Calu3 (cell line): Measurements from ENCODE around the gene YARS1. TPM values are rescaled to one million over a fixed set of nuclear protein-coding genes. Genes with fewer than 3 reads are reported as not detected.
"Not testable (repeated sequence)": the region's sequence is repeated elsewhere in the genome, so short reads cannot be mapped to it uniquely, and the experiment has no call there.

ENCODE experiments used
- BruUV-seq: library from RNA; stranded (reverse); fragments of 400-500 nt; replicated peaks from 2 replicates; lab custom pipeline; 2021; lab: Mats Ljungman, UMichigan
- CTCF ChIA-PET: fragments of 300-600 bp; sonication (Branson Sonifier 250); formaldehyde crosslinking; loops from one replicate; lab custom pipeline; 2022; ENCODE audit warnings: antibody characterized with exemption; lab: Charles Lee
- DNase-seq: peaks from one replicate; pipeline ENCODE4 v3.0.0; 2022
- H3K27ac Mint-ChIP-seq: one replicate; pipeline ENCODE4 v1.8.0; 2022; ENCODE audit warnings: mixed read lengths; ENCODE audit not compliant: unreplicated experiment
- H3K27me3 Mint-ChIP-seq: one replicate; pipeline ENCODE4 v1.8.0; 2022; ENCODE audit warnings: mixed read lengths; ENCODE audit not compliant: unreplicated experiment
- H3K36me3 Mint-ChIP-seq: one replicate; pipeline ENCODE4 v1.8.0; 2022; ENCODE audit warnings: mild to moderate bottlenecking, moderate library complexity, mixed read lengths; ENCODE audit not compliant: insufficient read depth, unreplicated experiment
- H3K4me1 Mint-ChIP-seq: one replicate; pipeline ENCODE4 v1.8.0; 2022; ENCODE audit warnings: mild to moderate bottlenecking, low read depth, mixed read lengths; ENCODE audit not compliant: unreplicated experiment
- H3K4me3 Mint-ChIP-seq: one replicate; pipeline ENCODE4 v1.8.0; 2022; ENCODE audit warnings: mild to moderate bottlenecking, low read depth, moderate library complexity, mixed read lengths; ENCODE audit not compliant: unreplicated experiment
- H3K9me3 Mint-ChIP-seq: one replicate; pipeline ENCODE4 v1.8.0; 2022; ENCODE audit warnings: low read depth, mixed read lengths; ENCODE audit not compliant: unreplicated experiment
- intact Hi-C: fragments of 100-400 bp; cut with micrococcal nuclease; formaldehyde crosslinking; loops from one replicate; pipeline ENCODE4 v1.10.0; 2022; ENCODE audit not compliant: unreplicated experiment
- total RNA-seq: library from RNA; stranded (reverse); gene quantifications from 2 replicates; pipeline ENCODE4 v1.2.3, GENCODE V29; 2022
- TF ChIP-seq, protein P1 (sequence below): fragments of 200-600 bp; IDR thresholded peaks from one replicate; pipeline ENCODE4 v1.8.0; 2022; ENCODE audit warnings: antibody characterized with exemption; ENCODE audit not compliant: unreplicated experiment

YARS1 gene
- total RNA-seq, 1 experiment from 2014 or later, result 188 TPM

DNA sequence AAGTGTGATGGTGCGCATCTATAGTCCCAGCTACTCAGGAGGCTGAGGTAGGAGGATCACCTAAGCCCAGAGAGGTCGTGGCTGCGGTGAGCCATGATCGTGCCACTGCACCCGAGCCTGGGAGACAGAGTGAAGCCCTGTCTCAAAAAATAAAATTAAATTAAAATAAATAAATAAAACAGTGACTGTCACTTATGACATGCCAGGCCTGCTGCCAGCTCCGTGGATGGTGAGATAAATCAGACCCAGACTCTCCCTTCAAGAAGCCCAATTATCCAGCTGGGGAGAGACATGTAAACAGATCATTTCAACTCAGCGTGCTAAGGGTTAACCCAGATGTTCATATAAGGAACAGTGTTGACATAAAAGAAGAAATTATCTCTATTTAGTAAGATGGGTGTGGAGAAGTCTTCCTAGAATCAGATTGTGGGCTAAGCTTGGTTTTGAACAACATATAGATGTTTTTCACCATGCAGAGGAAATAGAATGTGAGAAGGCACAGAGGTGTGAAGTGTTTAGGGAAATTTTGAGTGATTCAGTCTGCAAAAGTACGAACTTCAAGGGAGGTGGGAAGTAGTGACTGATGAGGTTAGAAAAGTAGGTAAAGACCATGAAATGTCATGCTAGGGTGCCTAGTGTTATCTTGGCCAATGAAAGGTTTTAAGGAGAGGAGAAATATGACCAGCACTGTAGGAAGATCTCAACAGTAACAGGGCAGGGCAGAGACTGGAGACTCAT, 18.3 kb downstream of the YARS1 start:
- DNase-seq, result no peak
- Mint-ChIP-seq H3K4me1 (no peaks in the 10 kb centered on the region), H3K27me3 (no peaks in the 10 kb centered on the region), H3K36me3 (peaks cover 77% of the 10 kb centered on the region), H3K27ac (no peak overlapping the region), H3K4me3 (no peak overlapping the region), H3K9me3 (no peaks in the 10 kb centered on the region)
- BruUV-seq, result no TSS peak
- CTCF ChIA-PET, result no interaction called here
- intact Hi-C loops, result no loop called here
- TF ChIP-seq, protein P1, sequence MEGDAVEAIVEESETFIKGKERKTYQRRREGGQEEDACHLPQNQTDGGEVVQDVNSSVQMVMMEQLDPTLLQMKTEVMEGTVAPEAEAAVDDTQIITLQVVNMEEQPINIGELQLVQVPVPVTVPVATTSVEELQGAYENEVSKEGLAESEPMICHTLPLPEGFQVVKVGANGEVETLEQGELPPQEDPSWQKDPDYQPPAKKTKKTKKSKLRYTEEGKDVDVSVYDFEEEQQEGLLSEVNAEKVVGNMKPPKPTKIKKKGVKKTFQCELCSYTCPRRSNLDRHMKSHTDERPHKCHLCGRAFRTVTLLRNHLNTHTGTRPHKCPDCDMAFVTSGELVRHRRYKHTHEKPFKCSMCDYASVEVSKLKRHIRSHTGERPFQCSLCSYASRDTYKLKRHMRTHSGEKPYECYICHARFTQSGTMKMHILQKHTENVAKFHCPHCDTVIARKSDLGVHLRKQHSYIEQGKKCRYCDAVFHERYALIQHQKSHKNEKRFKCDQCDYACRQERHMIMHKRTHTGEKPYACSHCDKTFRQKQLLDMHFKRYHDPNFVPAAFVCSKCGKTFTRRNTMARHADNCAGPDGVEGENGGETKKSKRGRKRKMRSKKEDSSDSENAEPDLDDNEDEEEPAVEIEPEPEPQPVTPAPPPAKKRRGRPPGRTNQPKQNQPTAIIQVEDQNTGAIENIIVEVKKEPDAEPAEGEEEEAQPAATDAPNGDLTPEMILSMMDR, result no peak

DNA sequence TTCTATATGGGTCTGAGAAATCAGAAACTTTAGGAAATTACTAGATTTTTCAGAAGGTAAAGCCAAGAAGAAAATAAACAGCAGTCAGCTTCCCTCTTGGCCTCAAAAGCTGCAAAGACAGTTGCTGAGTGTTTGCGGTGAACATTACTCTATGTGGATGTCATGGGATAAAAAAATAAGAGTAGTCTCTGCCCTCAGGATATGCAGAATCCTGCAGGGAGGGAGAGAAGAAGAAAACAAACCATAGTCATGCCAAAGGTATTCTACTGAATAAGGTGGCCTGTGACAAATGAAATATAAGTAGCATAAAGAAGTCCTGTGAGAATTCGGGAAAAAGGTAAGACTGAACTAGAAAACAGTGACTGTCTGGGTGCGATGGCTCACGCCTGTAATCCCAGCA, 19.0 kb downstream of the YARS1 start:
- intact Hi-C loops, result no loop called here
- H3K27ac Mint-ChIP-seq, result no peak overlapping the region
- H3K4me1 Mint-ChIP-seq, result no peaks in the 10 kb centered on the region
- TF ChIP-seq, protein P1, result no peak
- CTCF ChIA-PET, result no interaction called here
- no peak overlapping the region for H3K4me3 Mint-ChIP-seq
- no peaks in the 10 kb centered on the region for H3K9me3 Mint-ChIP-seq
- no peaks in the 10 kb centered on the region for H3K27me3 Mint-ChIP-seq
- BruUV-seq, result no TSS peak
- peaks cover 78% of the 10 kb centered on the region for H3K36me3 Mint-ChIP-seq
- no peak for DNase-seq

DNA sequence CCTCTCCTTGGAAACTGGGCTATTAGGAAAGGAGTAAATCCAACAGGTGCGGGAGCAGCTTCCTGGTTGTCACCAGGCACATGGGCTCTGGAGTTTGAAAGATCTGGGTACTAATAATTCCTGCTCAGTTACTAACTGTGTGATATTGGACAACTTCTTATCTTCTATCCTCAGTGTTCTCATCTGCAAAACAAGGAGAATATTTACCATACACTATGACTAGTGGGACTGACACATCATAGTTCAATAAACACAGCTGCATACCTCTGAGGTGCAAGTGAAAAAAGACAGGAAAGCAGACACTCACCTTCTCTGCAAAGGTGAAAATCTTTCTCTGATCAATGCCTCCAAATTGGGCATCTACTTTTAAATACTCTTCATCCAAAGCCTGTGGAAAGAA, 19.7 kb downstream of the YARS1 start:
- no peak for DNase-seq
- CTCF ChIA-PET, result no interaction called here
- no peaks in the 10 kb centered on the region for H3K27me3 Mint-ChIP-seq
- H3K4me1 Mint-ChIP-seq, result no peaks in the 10 kb centered on the region
- H3K9me3 Mint-ChIP-seq, result no peaks in the 10 kb centered on the region
- intact Hi-C loops, result no loop called here
- no peak overlapping the region for H3K27ac Mint-ChIP-seq
- TF ChIP-seq, protein P1, result no peak
- BruUV-seq, result no TSS peak
- peaks cover 78% of the 10 kb centered on the region for H3K36me3 Mint-ChIP-seq
- no peak overlapping the region for H3K4me3 Mint-ChIP-seq

DNA sequence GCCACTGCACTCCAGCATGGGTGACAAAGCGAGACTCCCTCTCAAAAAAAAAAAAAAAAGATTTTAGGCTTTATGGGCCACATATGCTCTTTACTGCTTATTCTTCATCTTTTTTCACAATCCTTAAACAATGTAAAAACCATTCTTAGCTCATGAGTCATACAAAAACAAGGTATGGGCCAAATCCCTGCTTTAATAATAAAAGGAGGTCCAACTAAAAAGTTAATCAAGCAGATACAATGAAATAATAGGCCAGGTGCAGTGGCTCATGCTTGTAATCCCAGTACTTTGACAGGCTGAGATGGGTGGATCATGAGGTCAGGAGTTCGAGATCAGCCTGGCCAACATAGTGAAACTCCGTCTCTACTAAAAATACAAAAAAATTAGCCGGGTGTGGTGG, 21.4 kb downstream of the YARS1 start:
- H3K27ac Mint-ChIP-seq, H3K9me3 Mint-ChIP-seq, H3K27me3 Mint-ChIP-seq, DNase-seq, H3K4me3 Mint-ChIP-seq, BruUV-seq, CTCF ChIA-PET, intact Hi-C loops: not testable (repeated sequence)
- peaks cover 77% of the 10 kb centered on the region for H3K36me3 Mint-ChIP-seq
- H3K4me1 Mint-ChIP-seq, result peaks cover 11% of the 10 kb centered on the region

DNA sequence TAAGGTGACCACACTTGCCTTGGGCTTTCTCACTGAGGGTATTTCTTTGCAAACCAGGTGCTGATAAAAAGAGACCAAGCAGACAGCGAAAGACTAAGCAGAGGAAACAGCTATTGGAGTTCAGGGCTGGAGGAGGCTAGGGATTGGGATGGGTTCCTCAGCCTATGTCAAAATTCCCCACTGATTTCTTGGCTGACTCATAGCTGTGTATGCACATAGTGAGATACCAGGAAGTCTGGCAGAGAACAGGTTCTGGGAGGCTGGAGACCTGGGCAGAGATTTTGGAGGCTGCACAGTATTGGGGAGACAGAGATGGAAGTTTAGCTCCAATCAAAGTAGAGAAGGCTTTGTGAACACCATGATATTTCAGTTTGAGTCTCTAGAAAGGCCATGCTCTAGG, 25.3 kb downstream of the YARS1 start:
- Mint-ChIP-seq H3K9me3 (no peaks in the 10 kb centered on the region), H3K4me1 (peaks cover 11% of the 10 kb centered on the region), H3K36me3 (peaks cover 71% of the 10 kb centered on the region), H3K27ac (peak overlapping the region; percentile 55), H3K4me3 (no peak overlapping the region), H3K27me3 (no peaks in the 10 kb centered on the region)
- TF ChIP-seq, protein P1, result no peak
- DNase-seq, result no peak
- BruUV-seq, result no TSS peak
- CTCF ChIA-PET, result interaction anchor here (1.2 kb wide), 1 partner anchor 79 kb away, joined by 3 read pairs; no protein-coding TSS in a partner anchor
- intact Hi-C loops, result no loop called here

DNA sequence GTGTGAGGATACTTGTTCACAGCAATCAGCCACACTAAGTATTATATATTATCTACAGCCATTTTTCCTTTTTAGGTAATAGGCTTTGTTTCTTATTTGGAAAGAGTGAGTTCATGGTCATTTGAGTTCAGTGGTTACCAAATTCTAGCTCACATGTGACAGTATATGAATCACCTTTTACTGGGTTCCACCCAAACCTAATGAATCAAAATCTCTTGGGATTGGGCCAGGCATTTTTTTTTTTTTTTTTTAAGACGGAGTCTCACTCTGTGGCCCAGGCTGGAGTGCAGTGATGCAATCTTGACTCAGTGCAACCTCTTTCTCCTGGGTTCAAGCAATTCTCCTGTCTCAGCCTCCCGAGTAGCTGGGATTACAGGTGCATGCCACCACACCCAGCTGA, 27.8 kb downstream of the YARS1 start:
- peaks cover 11% of the 10 kb centered on the region for H3K4me1 Mint-ChIP-seq
- intact Hi-C loops, result loop anchor here (5.0 kb wide), 1 partner anchor 387 kb away; no protein-coding TSS in a partner anchor
- CTCF ChIA-PET, result interaction anchor here (0.7 to 1.0 kb wide), 3 partner anchors 68 to 245 kb away, joined by 3 to 5 read pairs (median 4); no protein-coding TSS in a partner anchor
- not testable (repeated sequence) for H3K9me3 Mint-ChIP-seq, H3K27me3 Mint-ChIP-seq, DNase-seq, H3K27ac Mint-ChIP-seq, H3K4me3 Mint-ChIP-seq, BruUV-seq
- peaks cover 80% of the 10 kb centered on the region for H3K36me3 Mint-ChIP-seq
